ENCODE data around the gene SPPL2C.

Gene SPPL2C

GRCh38 chr17:45844695-45845375 lies at the start of gene SPPL2C:
TSS of gene SPPL2C (plus strand) at chr17:45844881. CDS start at chr17:45844907, 26 bp downstream.
- DNase-seq, result no peak

GRCh38 chr17:45800816-45801215 lies 43.9 kb upstream of the SPPL2C start:
- no peak for DNase-seq

GRCh38 chr17:45801421-45801820 lies 43.3 kb upstream of the SPPL2C start:
- no peak for DNase-seq

- no peak for DNase-seq
Observed at GRCh38 chr17:45808845-45809244, 35.8 kb upstream of the SPPL2C start.

- DNase-seq, result no peak
Observed at GRCh38 chr17:45809499-45809898, 35.2 kb upstream of the SPPL2C start.

GRCh38 chr17:45812102-45812501 lies 32.6 kb upstream of the SPPL2C start:
- DNase-seq, result no peak

GRCh38 chr17:45813048-45813725 lies 31.5 kb upstream of the SPPL2C start:
- DNase-seq, result no peak

- no peak for DNase-seq
Observed at GRCh38 chr17:45814622-45815606, 29.8 kb upstream of the SPPL2C start.

GRCh38 chr17:45815752-45816151 lies 28.9 kb upstream of the SPPL2C start:
- no peak for DNase-seq

GRCh38 chr17:45818041-45818440 lies 26.6 kb upstream of the SPPL2C start:
- DNase-seq, result no peak

- DNase-seq, result no peak
Observed at GRCh38 chr17:45818699-45819098, 26.0 kb upstream of the SPPL2C start.

GRCh38 chr17:45819632-45820031 lies 25.0 kb upstream of the SPPL2C start:
- no peak for DNase-seq

- DNase-seq, result no peak
Observed at GRCh38 chr17:45820052-45820780, 24.5 kb upstream of the SPPL2C start.

- no peak for DNase-seq
Observed at GRCh38 chr17:45821147-45821546, 23.5 kb upstream of the SPPL2C start.

GRCh38 chr17:45823598-45823997 lies 21.1 kb upstream of the SPPL2C start:
- DNase-seq, result no peak

- no peak for DNase-seq
Observed at GRCh38 chr17:45824475-45824874, 20.2 kb upstream of the SPPL2C start.

- DNase-seq, result no peak
Observed at GRCh38 chr17:45824901-45825492, 19.7 kb upstream of the SPPL2C start.

- DNase-seq, result no peak
Observed at GRCh38 chr17:45825792-45826191, 18.9 kb upstream of the SPPL2C start.

GRCh38 chr17:45826919-45827588 lies 17.6 kb upstream of the SPPL2C start:
- no peak for DNase-seq

- no peak for DNase-seq
Observed at GRCh38 chr17:45828171-45828570, 16.5 kb upstream of the SPPL2C start.

GRCh38 chr17:45828582-45829133 lies 16.0 kb upstream of the SPPL2C start:
- no peak for DNase-seq

Data from NCI-H1105 (cell line).